ENCODE measurements around the gene TTLL10. TPM values are rescaled to one million over a fixed set of nuclear protein-coding genes. Genes with fewer than 3 reads are reported as not detected.

TTLL10 gene
- total and polyA plus RNA-seq, 2 of the 8 experiments (the other 6 are each of a cell fraction or from before 2014, with no cell fraction given): 1.1 to 1.7 TPM

DNA sequence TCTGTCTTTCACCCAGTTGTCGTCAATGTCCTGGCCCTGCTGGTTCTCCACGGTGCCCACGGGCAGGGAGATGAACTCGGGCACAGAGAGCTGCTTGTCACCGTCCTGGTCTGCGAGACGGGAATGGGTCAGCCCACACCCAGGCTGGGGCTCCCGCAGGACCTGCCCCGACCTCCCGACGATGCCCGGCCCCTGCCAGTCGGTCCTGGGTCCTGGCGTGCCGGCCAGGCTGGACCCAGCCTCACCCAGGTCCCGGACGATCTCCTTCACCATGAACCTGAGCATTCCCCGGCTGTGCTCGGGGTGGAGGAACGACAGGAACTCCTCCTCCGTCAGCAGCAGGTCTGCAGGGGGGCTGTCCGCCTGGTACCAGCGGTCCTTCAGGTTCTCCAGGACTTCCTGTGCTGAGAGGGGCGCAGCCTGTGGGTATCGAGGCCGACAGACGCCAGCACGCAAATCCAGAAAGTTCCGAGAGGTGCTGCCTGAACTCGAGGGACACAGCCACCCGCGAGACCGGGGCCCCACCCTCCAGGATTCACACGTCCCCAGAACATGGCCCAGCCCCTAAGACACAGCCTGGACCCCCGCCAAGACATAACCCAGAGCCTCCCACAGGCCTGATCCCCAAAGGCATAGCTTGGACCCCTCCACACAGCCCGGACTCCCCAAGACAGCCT is 45.0 kb downstream of the TTLL10 start:
- no peak overlapping the region for H3K9ac ChIP-seq (replicated peaks in 1 of 4; ENCODE audit: extremely low read depth in 1 of 4, low read depth in 3 of 4, low read length in 3 of 4)
- H2BK120ac ChIP-seq (replicated peaks; ENCODE audit: low read depth, low read length): no peak overlapping the region
- H4K8ac ChIP-seq (ENCODE audit: extremely low read depth, insufficient read depth, low read length): no peak overlapping the region; the same call in 1 of the 2 replicates
- TF ChIP-seq TAF1 (IDR thresholded peaks at IDR 0.05; ENCODE audit: low read depth, low read length): no peak
- no peak overlapping the region for H2AK5ac ChIP-seq (ENCODE audit: low read depth, low read length)
- H3K9me3 ChIP-seq (ENCODE audit: insufficient read depth in 2 of 2, low read depth in 1 of 2, low read length in 1 of 2): no peaks in the 10 kb centered on the region
- H4K20me1 ChIP-seq (replicated peaks in 1 of 2; ENCODE audit: control insufficient read depth in 1 of 2, insufficient read depth in 2 of 2, low read length in 2 of 2): peaks cover 3 to 14% of the 10 kb centered on the region in 2 experiments
- H3K23ac ChIP-seq (ENCODE audit: insufficient read length): no peak overlapping the region
- no peak overlapping the region for H4K5ac ChIP-seq (ENCODE audit: insufficient read length, low read depth, low read length)
- H3K4me3 ChIP-seq (ENCODE audit: extremely low read depth in 1 of 4, insufficient read depth in 2 of 4, low read depth in 3 of 4, low read length in 4 of 4): no peak overlapping the region
- H3K79me1 ChIP-seq (ENCODE audit: low read depth, low read length): peaks cover 5% of the 10 kb centered on the region; the same call in 1 of the 2 replicates
- POLR2A ChIA-PET (ENCODE audit: partially characterized antibody): interaction anchor here (4.3 kb wide), 1 partner anchor 8 kb away, joined by 15 read pairs; no protein-coding TSS in a partner anchor
- no peak overlapping the region for H2AFZ ChIP-seq (ENCODE audit: low read length)
- no peak overlapping the region for H2BK12ac ChIP-seq (ENCODE audit: low read depth, low read length)
- H3K79me2 ChIP-seq (ENCODE audit: control insufficient read depth in 1 of 2, insufficient read depth in 2 of 2, low read length in 2 of 2): no peaks in the 10 kb centered on the region
- no peak overlapping the region for H2BK15ac ChIP-seq (ENCODE audit: low read length)
- no peak overlapping the region for H3K4ac ChIP-seq (replicated peaks; ENCODE audit: insufficient read length, low read depth, low read length)
- H4K91ac ChIP-seq (replicated peaks; ENCODE audit: insufficient read length, low read length): no peak overlapping the region
- H3K4me2 ChIP-seq (ENCODE audit: insufficient read depth in 1 of 2, low read depth in 2 of 2, low read length in 2 of 2): no peak overlapping the region
- H3K14ac ChIP-seq (ENCODE audit: insufficient read length): no peak overlapping the region
- no peaks in the 10 kb centered on the region for H3K23me2 ChIP-seq (ENCODE audit: low read depth, low read length)
- DNase-seq (ENCODE audit: low read depth in 1 of 2, low spot score in 2 of 2) (no peak), FAIRE-seq (no peak)
- CTCF ChIA-PET (ENCODE audit: partially characterized antibody): interaction anchor here (1.1 to 2.3 kb wide), 6 partner anchors 11 to 96 kb away, joined by 3 to 9 read pairs (median 3); no protein-coding TSS in a partner anchor
- no peak overlapping the region for H2BK20ac ChIP-seq (ENCODE audit: low read length)
- WGBS, 2 experiments (ENCODE audit: extremely low coverage in 1 of 2, insufficient coverage in 1 of 2, insufficient read length in 1 of 2, insufficient replicate concordance in 2 of 2, low coverage in 1 of 2, low lambda C conversion rate in 2 of 2, missing lambda C conversion rate in 1 of 2): 96% methylated on average over 30 of the region's 36 CpGs; no CpG with 5 or more reads in 1 of the 2 experiments
- H3K56ac ChIP-seq (replicated peaks; ENCODE audit: insufficient read length, low read depth, low read length): no peak overlapping the region
- H3K27ac ChIP-seq (ENCODE audit: low read depth, low read length): no peak overlapping the region
- peaks cover 2 to 36% (median 16%) of the 10 kb centered on the region in 4 experiments; a peak in 7 of 8 replicates for H3K36me3 ChIP-seq (ENCODE audit: control insufficient read depth in 2 of 4, insufficient read depth in 4 of 4, low read length in 3 of 4)
- no peaks in the 10 kb centered on the region; a peak in 1 of 7 replicates for H3K4me1 ChIP-seq (replicated peaks in 1 of 4; ENCODE audit: control insufficient read depth in 3 of 4, insufficient read depth in 4 of 4, low read length in 3 of 4)
- no peak overlapping the region for H3K18ac ChIP-seq (ENCODE audit: extremely low read depth, low read length)
- no peak overlapping the region for H2BK5ac ChIP-seq (ENCODE audit: low read depth, low read length)
- H3K27me3 ChIP-seq (replicated peaks in 1 of 4; ENCODE audit: control insufficient read depth in 3 of 4, extremely low read depth in 1 of 4, insufficient read depth in 3 of 4, low read length in 3 of 4): no peaks in the 10 kb centered on the region

All from H1 (cell line).